ENCODE results near the gene PRPH. TPM values are rescaled to one million over a fixed set of nuclear protein-coding genes. Genes with fewer than 3 reads are reported as not detected.

PRPH gene
- total and polyA plus RNA-seq, 2 of the 13 experiments (the other 11 are each of a cell fraction or from before 2014, with no cell fraction given) = 0.12 TPM; not detected in 1

- TF ChIP-seq, protein P1, sequence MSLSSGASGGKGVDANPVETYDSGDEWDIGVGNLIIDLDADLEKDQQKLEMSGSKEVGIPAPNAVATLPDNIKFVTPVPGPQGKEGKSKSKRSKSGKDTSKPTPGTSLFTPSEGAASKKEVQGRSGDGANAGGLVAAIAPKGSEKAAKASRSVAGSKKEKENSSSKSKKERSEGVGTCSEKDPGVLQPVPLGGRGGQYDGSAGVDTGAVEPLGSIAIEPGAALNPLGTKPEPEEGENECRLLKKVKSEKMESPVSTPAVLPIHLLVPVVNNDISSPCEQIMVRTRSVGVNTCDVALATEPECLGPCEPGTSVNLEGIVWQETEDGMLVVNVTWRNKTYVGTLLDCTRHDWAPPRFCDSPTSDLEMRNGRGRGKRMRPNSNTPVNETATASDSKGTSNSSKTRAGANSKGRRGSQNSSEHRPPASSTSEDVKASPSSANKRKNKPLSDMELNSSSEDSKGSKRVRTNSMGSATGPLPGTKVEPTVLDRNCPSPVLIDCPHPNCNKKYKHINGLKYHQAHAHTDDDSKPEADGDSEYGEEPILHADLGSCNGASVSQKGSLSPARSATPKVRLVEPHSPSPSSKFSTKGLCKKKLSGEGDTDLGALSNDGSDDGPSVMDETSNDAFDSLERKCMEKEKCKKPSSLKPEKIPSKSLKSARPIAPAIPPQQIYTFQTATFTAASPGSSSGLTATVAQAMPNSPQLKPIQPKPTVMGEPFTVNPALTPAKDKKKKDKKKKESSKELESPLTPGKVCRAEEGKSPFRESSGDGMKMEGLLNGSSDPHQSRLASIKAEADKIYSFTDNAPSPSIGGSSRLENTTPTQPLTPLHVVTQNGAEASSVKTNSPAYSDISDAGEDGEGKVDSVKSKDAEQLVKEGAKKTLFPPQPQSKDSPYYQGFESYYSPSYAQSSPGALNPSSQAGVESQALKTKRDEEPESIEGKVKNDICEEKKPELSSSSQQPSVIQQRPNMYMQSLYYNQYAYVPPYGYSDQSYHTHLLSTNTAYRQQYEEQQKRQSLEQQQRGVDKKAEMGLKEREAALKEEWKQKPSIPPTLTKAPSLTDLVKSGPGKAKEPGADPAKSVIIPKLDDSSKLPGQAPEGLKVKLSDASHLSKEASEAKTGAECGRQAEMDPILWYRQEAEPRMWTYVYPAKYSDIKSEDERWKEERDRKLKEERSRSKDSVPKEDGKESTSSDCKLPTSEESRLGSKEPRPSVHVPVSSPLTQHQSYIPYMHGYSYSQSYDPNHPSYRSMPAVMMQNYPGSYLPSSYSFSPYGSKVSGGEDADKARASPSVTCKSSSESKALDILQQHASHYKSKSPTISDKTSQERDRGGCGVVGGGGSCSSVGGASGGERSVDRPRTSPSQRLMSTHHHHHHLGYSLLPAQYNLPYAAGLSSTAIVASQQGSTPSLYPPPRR (CRISPR knock-in tag; IDR thresholded peaks at IDR 0.05; ENCODE audit: borderline replicate concordance) = 0 out of 2 replicates have a peak, but pooled peaks have one; percentile 28
- TF ChIP-seq ZNF337 (CRISPR knock-in tag; IDR thresholded peaks at IDR 0.05; ENCODE audit: borderline replicate concordance, low read depth) (no peak), SYNCRIP (IDR thresholded peaks at IDR 0.05; ENCODE audit: insufficient read depth, low read depth, low read length) (no peak), ZNF354B (CRISPR knock-in tag; IDR thresholded peaks at IDR 0.05) (no peak), ZNF256 (CRISPR knock-in tag; conservative IDR thresholded peaks at IDR 0.05) (0 out of 2 replicates have a peak, but pooled peaks have one; percentile 23), HDAC6 (IDR thresholded peaks at IDR 0.05; ENCODE audit: low read depth, low read length) (no peak), ZNF777 (CRISPR knock-in tag; IDR thresholded peaks at IDR 0.05) (no peak), ZNF431 (CRISPR knock-in tag; IDR thresholded peaks at IDR 0.05; ENCODE audit: borderline replicate concordance, low read depth) (0 out of 2 replicates have a peak, but pooled peaks have one; percentile 53), BRCA1 (CRISPR knock-in tag; IDR thresholded peaks at IDR 0.05) (no peak; the same call in 1 of the 2 replicates), ZNF224 (CRISPR knock-in tag; IDR thresholded peaks at IDR 0.05) (no peak), ZNF891 (CRISPR knock-in tag; IDR thresholded peaks at IDR 0.05) (no peak), KLF6 (CRISPR knock-in tag; IDR thresholded peaks at IDR 0.05) (0 out of 2 replicates have a peak, but pooled peaks have one; percentile 39), SNAPC2 (CRISPR knock-in tag; IDR thresholded peaks at IDR 0.05) (no peak; the same call in 1 of the 2 replicates), WIZ (CRISPR knock-in tag; IDR thresholded peaks at IDR 0.05) (no peak), ZNF746 (CRISPR knock-in tag; IDR thresholded peaks at IDR 0.05) (no peak), SNAI1 (CRISPR knock-in tag; IDR thresholded peaks at IDR 0.05; ENCODE audit: borderline replicate concordance) (no peak; the same call in 1 of the 2 replicates), ETV5 (CRISPR knock-in tag; IDR thresholded peaks at IDR 0.05; ENCODE audit: borderline replicate concordance) (0 out of 2 replicates have a peak, but pooled peaks have one; percentile 4), ZSCAN12 (CRISPR knock-in tag; IDR thresholded peaks at IDR 0.05) (no peak)
- TF ChIP-seq, protein P2, sequence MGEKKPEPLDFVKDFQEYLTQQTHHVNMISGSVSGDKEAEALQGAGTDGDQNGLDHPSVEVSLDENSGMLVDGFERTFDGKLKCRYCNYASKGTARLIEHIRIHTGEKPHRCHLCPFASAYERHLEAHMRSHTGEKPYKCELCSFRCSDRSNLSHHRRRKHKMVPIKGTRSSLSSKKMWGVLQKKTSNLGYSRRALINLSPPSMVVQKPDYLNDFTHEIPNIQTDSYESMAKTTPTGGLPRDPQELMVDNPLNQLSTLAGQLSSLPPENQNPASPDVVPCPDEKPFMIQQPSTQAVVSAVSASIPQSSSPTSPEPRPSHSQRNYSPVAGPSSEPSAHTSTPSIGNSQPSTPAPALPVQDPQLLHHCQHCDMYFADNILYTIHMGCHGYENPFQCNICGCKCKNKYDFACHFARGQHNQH (CRISPR knock-in tag; IDR thresholded peaks at IDR 0.05) = no peak
- TF ChIP-seq, protein P3, sequence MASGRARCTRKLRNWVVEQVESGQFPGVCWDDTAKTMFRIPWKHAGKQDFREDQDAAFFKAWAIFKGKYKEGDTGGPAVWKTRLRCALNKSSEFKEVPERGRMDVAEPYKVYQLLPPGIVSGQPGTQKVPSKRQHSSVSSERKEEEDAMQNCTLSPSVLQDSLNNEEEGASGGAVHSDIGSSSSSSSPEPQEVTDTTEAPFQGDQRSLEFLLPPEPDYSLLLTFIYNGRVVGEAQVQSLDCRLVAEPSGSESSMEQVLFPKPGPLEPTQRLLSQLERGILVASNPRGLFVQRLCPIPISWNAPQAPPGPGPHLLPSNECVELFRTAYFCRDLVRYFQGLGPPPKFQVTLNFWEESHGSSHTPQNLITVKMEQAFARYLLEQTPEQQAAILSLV (CRISPR knock-in tag; IDR thresholded peaks at IDR 0.05; ENCODE audit: borderline replicate concordance) = peak; percentile 80; the same call in 1 of the 2 replicates
These were observed 28.0 kb downstream of the PRPH start, which contains the start of gene TROAP (continued) for GRCh38 chr12:49322708-49323523.

Data from HepG2 (cell line).